GM12801 (cell line): ENCODE data around the gene MACROD2.

Source experiments
- TF ChIP-seq, protein P1 (sequence below): IDR thresholded peaks from one replicate; pipeline ENCODE4 v1.5.1; 2011; ENCODE audit warnings: control low read depth; ENCODE audit not compliant: insufficient read length; ENCODE audit errors: extremely low read depth

The MACROD2 gene

GRCh38 chr20:16013631-16014030 lies 2018.3 kb downstream of the MACROD2 start:
- TF ChIP-seq, protein P1, sequence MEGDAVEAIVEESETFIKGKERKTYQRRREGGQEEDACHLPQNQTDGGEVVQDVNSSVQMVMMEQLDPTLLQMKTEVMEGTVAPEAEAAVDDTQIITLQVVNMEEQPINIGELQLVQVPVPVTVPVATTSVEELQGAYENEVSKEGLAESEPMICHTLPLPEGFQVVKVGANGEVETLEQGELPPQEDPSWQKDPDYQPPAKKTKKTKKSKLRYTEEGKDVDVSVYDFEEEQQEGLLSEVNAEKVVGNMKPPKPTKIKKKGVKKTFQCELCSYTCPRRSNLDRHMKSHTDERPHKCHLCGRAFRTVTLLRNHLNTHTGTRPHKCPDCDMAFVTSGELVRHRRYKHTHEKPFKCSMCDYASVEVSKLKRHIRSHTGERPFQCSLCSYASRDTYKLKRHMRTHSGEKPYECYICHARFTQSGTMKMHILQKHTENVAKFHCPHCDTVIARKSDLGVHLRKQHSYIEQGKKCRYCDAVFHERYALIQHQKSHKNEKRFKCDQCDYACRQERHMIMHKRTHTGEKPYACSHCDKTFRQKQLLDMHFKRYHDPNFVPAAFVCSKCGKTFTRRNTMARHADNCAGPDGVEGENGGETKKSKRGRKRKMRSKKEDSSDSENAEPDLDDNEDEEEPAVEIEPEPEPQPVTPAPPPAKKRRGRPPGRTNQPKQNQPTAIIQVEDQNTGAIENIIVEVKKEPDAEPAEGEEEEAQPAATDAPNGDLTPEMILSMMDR: no peak

DNA sequence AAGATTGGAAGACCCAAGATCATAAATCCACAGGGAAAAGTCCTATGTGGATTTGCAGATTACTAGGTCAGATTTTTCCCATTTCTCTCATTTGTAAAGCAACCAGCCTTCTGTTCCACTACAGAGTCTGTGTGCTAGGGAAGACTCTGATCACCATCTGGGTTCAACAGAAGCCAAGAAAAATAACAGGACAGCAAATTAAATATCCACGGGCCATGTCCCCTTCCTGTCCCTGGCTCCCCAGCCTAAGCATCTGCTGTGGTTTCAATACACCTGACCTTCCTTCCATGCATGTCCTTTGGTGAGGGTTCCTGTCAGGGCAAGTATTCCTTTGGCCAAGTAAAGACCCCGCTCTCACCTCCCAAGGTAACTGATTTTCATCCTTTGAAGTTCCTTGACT lies 2019.1 kb downstream of the MACROD2 start:
- TF ChIP-seq, protein P1: no peak

GRCh38 chr20:16017656-16018055 lies 2022.3 kb downstream of the MACROD2 start:
- TF ChIP-seq, protein P1: no peak

GRCh38 chr20:16018881-16019280 lies 2023.6 kb downstream of the MACROD2 start:
- TF ChIP-seq, protein P1: no peak

DNA sequence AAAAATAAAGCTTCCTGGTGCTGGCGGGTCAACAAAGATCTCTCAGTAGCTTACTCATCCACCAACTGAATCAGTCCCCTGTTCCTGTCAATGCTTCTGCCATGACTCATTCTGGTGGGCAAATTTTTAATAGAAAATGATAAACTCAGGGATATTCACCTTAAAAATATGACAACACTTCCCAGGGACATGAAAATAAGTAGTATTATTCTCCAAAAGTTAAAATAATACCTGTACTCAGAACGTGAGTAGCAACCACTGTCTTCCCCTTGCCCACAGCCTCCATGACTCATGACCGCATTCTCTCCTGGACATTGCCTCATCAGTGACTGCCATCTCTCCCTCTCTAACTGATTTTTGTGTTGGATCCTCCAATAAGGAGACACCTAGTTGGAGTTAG lies 2025.7 kb downstream of the MACROD2 start:
- TF ChIP-seq, protein P1: no peak

DNA sequence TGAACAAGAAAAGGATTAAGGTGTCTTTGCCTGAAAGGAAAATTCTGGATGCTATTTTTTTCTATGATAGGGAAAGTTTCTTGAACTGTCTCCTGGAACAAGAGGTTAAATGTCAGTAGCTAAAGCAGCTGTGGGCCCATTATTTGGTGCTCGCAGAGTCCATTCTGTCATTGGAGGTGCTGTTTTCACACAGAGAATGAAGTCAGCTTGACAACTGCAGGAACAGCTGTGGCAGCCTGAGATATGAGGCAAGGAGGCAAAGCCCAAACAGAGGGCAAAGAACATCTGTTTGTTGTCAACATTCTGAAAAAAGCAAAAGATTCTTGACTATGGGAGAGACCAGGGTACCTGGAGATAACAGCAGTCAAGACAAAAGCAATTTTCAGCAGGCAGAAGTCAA lies 2029.8 kb downstream of the MACROD2 start:
- TF ChIP-seq, protein P1: no peak

- TF ChIP-seq, protein P1: no peak
Measured at GRCh38 chr20:16027686-16028085, 2032.4 kb downstream of the MACROD2 start.

DNA sequence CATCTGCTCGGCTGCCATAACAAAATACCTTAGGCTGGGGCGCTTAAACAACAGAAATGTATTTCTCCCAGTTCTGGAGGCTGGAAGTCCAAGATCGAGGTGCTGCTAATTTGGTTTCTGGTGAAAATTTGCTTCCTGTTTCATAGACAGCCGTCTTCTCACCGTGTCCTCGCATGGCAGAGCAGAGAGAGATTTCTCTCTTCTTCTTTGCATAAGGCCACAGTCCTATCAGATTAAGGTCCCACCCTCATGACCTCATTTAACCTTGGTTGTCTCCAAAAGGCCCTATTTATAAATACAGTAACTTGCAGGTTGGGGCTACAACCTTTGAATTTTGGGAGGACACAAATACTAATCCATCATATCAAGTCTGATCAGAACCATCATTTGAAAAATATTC lies 2033.6 kb downstream of the MACROD2 start:
- TF ChIP-seq, protein P1: no peak
